ENCODE results near the gene YTHDF1. TPM values are rescaled to one million over a fixed set of nuclear protein-coding genes. Genes with fewer than 3 reads are reported as not detected.

Gene YTHDF1
- total and polyA plus RNA-seq, 2 of the 8 experiments (the other 6 are each of a cell fraction or from before 2014, with no cell fraction given): 32.8 to 66.0 TPM

DNA sequence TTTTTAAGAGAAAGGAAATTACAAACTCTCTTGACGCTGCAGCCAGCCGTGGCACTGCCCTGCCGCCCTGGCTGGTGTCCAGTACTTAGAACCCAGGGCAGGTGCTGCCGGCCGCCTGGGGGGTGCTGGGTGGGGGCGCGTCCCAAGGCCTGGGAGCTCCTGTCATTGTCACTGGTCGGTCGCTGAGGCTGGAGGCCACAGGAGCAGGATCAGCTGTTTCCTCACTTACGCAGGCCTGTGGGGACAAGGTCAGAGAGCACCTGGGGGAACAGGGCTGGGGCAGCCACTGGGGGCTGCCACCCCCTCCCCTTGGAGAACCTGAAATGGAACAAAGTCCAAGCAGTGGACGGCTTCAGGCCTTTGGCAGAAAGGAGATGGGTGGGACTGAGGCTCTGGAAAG lies 25.3 kb upstream of the YTHDF1 start:
- Histone ChIP-seq H2AK5ac (ENCODE audit: low read depth, low read length) (no peak overlapping the region), H4K20me1 (replicated peaks in 1 of 2; ENCODE audit: control insufficient read depth in 1 of 2, insufficient read depth in 2 of 2, low read length in 2 of 2) (no peaks in the 10 kb centered on the region), H3K4me1 (replicated peaks in 1 of 4; ENCODE audit: control insufficient read depth in 3 of 4, insufficient read depth in 4 of 4, low read length in 3 of 4) (peaks cover 0 to 3% (median 1%) of the 10 kb centered on the region in 4 experiments; a peak in 3 of 7 replicates), H2AFZ (ENCODE audit: low read length) (no peak overlapping the region), H3K4me2 (ENCODE audit: insufficient read depth in 1 of 2, low read depth in 2 of 2, low read length in 2 of 2) (no peak overlapping the region), H2BK15ac (ENCODE audit: low read length) (no peak overlapping the region), H2BK12ac (ENCODE audit: low read depth, low read length) (no peak overlapping the region), H3K23me2 (ENCODE audit: low read depth, low read length) (no peaks in the 10 kb centered on the region), H3K9ac (replicated peaks in 1 of 4; ENCODE audit: extremely low read depth in 1 of 4, low read depth in 3 of 4, low read length in 3 of 4) (no peak overlapping the region), H3K9me3 (ENCODE audit: insufficient read depth in 2 of 2, low read depth in 1 of 2, low read length in 1 of 2) (no peaks in the 10 kb centered on the region), H3K79me2 (ENCODE audit: control insufficient read depth in 1 of 2, insufficient read depth in 2 of 2, low read length in 2 of 2) (no peaks in the 10 kb centered on the region), H3K27ac (ENCODE audit: low read depth, low read length) (no peak overlapping the region), H4K91ac (replicated peaks; ENCODE audit: insufficient read length, low read length) (no peak overlapping the region), H4K5ac (ENCODE audit: insufficient read length, low read depth, low read length) (no peak overlapping the region), H3K79me1 (ENCODE audit: low read depth, low read length) (no peaks in the 10 kb centered on the region), H3K4ac (replicated peaks; ENCODE audit: insufficient read length, low read depth, low read length) (no peak overlapping the region), H3K56ac (replicated peaks; ENCODE audit: insufficient read length, low read depth, low read length) (no peak overlapping the region), H3K18ac (ENCODE audit: extremely low read depth, low read length) (no peak overlapping the region), H2BK5ac (ENCODE audit: low read depth, low read length) (no peak overlapping the region), H3K36me3 (ENCODE audit: control insufficient read depth in 2 of 4, insufficient read depth in 4 of 4, low read length in 3 of 4) (no peaks in the 10 kb centered on the region), H3K14ac (ENCODE audit: insufficient read length) (no peak overlapping the region), H3K23ac (ENCODE audit: insufficient read length) (no peak overlapping the region), H3K27me3 (replicated peaks in 1 of 4; ENCODE audit: control insufficient read depth in 3 of 4, extremely low read depth in 1 of 4, insufficient read depth in 3 of 4, low read length in 3 of 4) (no peaks in the 10 kb centered on the region; a peak in 2 of 7 replicates), H2BK20ac (ENCODE audit: low read length) (no peak overlapping the region), H4K8ac (ENCODE audit: extremely low read depth, insufficient read depth, low read length) (no peak overlapping the region), H3K4me3 (ENCODE audit: extremely low read depth in 1 of 4, insufficient read depth in 2 of 4, low read depth in 3 of 4, low read length in 4 of 4) (no peak overlapping the region), H2BK120ac (replicated peaks; ENCODE audit: low read depth, low read length) (no peak overlapping the region)
- ChIA-PET POLR2A (ENCODE audit: partially characterized antibody) (interaction anchor here (0.6 to 1.5 kb wide), 2 partner anchors 13 to 26 kb away, joined by 3 read pairs; partner anchors contain the start of gene YTHDF1), CTCF (ENCODE audit: partially characterized antibody) (interaction anchor here (1.1 to 10.9 kb wide), 6 partner anchors 9 to 49 kb away, joined by 3 to 199 read pairs (median 4); no protein-coding TSS in a partner anchor)
- no peak for TF ChIP-seq CEBPB (IDR thresholded peaks at IDR 0.05; ENCODE audit: low read depth, low read length)
- no peak for TF ChIP-seq SP4 (IDR thresholded peaks at IDR 0.05; ENCODE audit: low read length)
- no peak for TF ChIP-seq POLR2A (IDR thresholded peaks at IDR 0.05; ENCODE audit: control extremely low read depth in 1 of 2, low read depth in 2 of 2, low read length in 2 of 2)
- no peak for TF ChIP-seq RNF2 (IDR thresholded peaks at IDR 0.05; ENCODE audit: borderline replicate concordance, low read depth, low read length, missing control alignments, poor library complexity, severe bottlenecking)
- no peak for TF ChIP-seq SIRT6 (IDR thresholded peaks at IDR 0.05; ENCODE audit: low read length)
- no peak for TF ChIP-seq POU5F1 (IDR thresholded peaks at IDR 0.05; ENCODE audit: low read depth, low read length)
- FAIRE-seq (no peak), DNase-seq (ENCODE audit: low read depth in 1 of 2, low spot score in 2 of 2) (no peak)
- 86% methylated on average over 10 of the region's 11 CpGs; no CpG with 5 or more reads in 1 of the 2 experiments for WGBS, 2 experiments (ENCODE audit: extremely low coverage in 1 of 2, insufficient coverage in 1 of 2, insufficient read length in 1 of 2, insufficient replicate concordance in 2 of 2, low coverage in 1 of 2, low lambda C conversion rate in 2 of 2, missing lambda C conversion rate in 1 of 2)

All from H1 (cell line).